Hematopoietic multipotent progenitor cell treated with erythropoietin and hydrocortisone succinate and interleukin-3 and kit ligand, for 6 days (in vitro differentiated cells): Measurements from ENCODE around the gene PDLIM3.
"Not testable (repeated sequence)": the region's sequence is repeated elsewhere in the genome, so short reads cannot be mapped to it uniquely, and the experiment has no call there.

Experiments used
- DNase-seq: peaks from one replicate; pipeline ENCODE4 v3.0.0-alpha.2; 2015

PDLIM3 gene

GRCh38 chr4:185550933-185551332 lies 15.6 kb upstream of the PDLIM3 start:
- no peak for DNase-seq

GRCh38 chr4:185549095-185549639 lies 13.9 kb upstream of the PDLIM3 start:
- DNase-seq = no peak

- no peak for DNase-seq
These were observed 13.3 kb upstream of the PDLIM3 start for GRCh38 chr4:185548587-185548986.

GRCh38 chr4:185546335-185546734 lies 11.0 kb upstream of the PDLIM3 start:
- DNase-seq = no peak

GRCh38 chr4:185542626-185543315 lies 7.5 kb upstream of the PDLIM3 start:
- DNase-seq = no peak

- DNase-seq = no peak
These were observed 6.0 kb upstream of the PDLIM3 start for GRCh38 chr4:185541251-185541727.

GRCh38 chr4:185540487-185541120 lies 5.3 kb upstream of the PDLIM3 start:
- DNase-seq = no peak

GRCh38 chr4:185540040-185540439 lies 4.7 kb upstream of the PDLIM3 start:
- DNase-seq = no peak

- no peak for DNase-seq
These were observed 3.5 kb upstream of the PDLIM3 start for GRCh38 chr4:185538806-185539205.

GRCh38 chr4:185536411-185536709 lies 1.1 kb upstream of the PDLIM3 start:
- no peak for DNase-seq

GRCh38 chr4:185535612-185536410 lies 504 bp upstream of the PDLIM3 start:
- no peak for DNase-seq

- no peak for DNase-seq
These were observed 819 bp downstream of the PDLIM3 start for GRCh38 chr4:185534511-185534865.

GRCh38 chr4:185532795-185533324 lies 2.4 kb downstream of the PDLIM3 start:
- DNase-seq = no peak

- no peak for DNase-seq
These were observed 3.0 kb downstream of the PDLIM3 start for GRCh38 chr4:185532293-185532692.

GRCh38 chr4:185531654-185532053 lies 3.7 kb downstream of the PDLIM3 start:
- DNase-seq = not testable (repeated sequence)

- DNase-seq = no peak
These were observed 5.9 kb downstream of the PDLIM3 start for GRCh38 chr4:185529413-185529812.

GRCh38 chr4:185524888-185525863 lies 10.1 kb downstream of the PDLIM3 start:
- no peak for DNase-seq

- DNase-seq = no peak
These were observed 11.4 kb downstream of the PDLIM3 start for GRCh38 chr4:185523862-185524261.

- no peak for DNase-seq
These were observed 12.9 kb downstream of the PDLIM3 start for GRCh38 chr4:185522451-185522850.

- no peak for DNase-seq
These were observed 15.2 kb downstream of the PDLIM3 start for GRCh38 chr4:185520119-185520518.

GRCh38 chr4:185518494-185518893 lies 16.8 kb downstream of the PDLIM3 start:
- DNase-seq = no peak

- DNase-seq = no peak
These were observed 17.2 kb downstream of the PDLIM3 start for GRCh38 chr4:185518069-185518468.
